ENCODE data around the gene PCNX2.

The PCNX2 gene

DNA sequence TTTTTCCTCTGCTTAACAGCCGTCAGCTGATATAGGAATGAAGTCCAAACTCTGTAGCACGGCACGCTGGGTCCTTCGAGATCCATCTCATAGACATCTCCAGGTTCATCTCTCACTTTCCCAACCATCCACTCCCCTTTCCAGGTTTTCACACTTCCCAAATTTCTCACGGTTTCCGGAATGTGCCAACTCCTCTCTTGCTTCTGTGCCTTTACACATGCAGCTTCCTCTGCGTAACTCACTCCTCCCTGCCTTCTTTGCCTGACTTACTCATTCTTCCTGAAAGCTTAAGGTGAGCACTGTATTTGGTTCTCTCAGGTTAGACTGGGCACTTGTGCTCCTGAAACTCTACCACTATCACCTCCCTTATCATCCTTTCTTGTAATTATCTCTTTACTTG is 168.4 kb downstream of the PCNX2 start:
- no peak overlapping the region for H3K4me3 ChIP-seq (ENCODE audit: low read depth, low read length)
- in situ Hi-C loops (cut with HindIII; ENCODE audit: low sequenced_read_pairs): no loop called here
- TF ChIP-seq, protein P1, sequence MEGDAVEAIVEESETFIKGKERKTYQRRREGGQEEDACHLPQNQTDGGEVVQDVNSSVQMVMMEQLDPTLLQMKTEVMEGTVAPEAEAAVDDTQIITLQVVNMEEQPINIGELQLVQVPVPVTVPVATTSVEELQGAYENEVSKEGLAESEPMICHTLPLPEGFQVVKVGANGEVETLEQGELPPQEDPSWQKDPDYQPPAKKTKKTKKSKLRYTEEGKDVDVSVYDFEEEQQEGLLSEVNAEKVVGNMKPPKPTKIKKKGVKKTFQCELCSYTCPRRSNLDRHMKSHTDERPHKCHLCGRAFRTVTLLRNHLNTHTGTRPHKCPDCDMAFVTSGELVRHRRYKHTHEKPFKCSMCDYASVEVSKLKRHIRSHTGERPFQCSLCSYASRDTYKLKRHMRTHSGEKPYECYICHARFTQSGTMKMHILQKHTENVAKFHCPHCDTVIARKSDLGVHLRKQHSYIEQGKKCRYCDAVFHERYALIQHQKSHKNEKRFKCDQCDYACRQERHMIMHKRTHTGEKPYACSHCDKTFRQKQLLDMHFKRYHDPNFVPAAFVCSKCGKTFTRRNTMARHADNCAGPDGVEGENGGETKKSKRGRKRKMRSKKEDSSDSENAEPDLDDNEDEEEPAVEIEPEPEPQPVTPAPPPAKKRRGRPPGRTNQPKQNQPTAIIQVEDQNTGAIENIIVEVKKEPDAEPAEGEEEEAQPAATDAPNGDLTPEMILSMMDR (IDR thresholded peaks at IDR 0.05; ENCODE audit: low read depth, low read length): no peak
- DNase-seq (ENCODE audit: low read depth, low spot score): no peak

DNA sequence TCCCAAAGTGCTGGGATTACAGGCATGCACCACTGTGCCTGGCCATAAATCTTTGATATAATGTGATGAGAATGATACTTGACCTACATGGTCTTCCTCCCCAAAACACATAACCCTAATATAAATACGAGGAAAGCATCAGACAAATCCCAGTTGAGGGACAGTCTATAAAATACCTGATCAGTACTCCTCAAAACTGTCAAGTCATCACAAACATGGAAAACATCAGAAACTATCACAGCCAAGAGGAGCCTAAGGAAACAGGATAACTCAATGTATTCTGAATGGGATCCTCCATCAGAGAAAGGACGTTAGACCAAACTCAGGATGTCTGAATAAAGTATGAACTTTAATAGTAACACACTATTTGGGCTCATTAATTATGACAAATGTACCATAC is 172.7 kb downstream of the PCNX2 start:
- TF ChIP-seq, protein P1 (IDR thresholded peaks at IDR 0.05; ENCODE audit: low read depth, low read length): no peak
- no peak for DNase-seq (ENCODE audit: low read depth, low spot score)
- H3K4me3 ChIP-seq (ENCODE audit: low read depth, low read length): no peak overlapping the region
- in situ Hi-C loops (cut with HindIII; ENCODE audit: low sequenced_read_pairs): no loop called here

DNA sequence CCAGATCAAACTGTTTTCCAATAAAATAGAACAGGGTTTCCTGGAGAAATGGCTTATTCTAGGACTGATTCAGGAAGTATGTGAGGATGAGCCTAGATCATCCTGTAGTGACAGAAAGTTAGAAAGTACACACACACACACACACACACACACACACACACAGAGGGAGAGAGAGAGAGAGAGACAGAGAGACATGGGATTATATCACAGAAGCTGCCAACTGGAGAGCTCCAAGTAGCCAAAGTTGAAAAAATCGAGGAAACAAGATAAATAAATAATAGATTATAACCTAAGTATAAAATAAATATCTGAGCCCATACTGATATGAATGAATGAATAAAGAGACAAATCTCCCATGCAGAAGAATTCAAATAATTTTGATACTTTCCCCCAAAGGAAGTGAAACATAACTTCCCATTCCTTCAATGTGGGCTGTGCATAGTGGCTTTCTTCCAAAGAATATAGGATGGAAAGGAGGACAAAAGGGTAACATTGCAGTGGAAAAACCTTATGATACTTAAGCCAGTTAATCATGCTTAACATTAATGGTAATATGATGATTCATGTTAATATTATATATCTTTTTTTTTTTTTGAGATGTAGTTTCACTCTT is 173.5 kb downstream of the PCNX2 start:
- TF ChIP-seq, protein P1 (IDR thresholded peaks at IDR 0.05; ENCODE audit: low read depth, low read length): no peak
- DNase-seq (ENCODE audit: low read depth, low spot score): peak; percentile 50
- H3K4me3 ChIP-seq (ENCODE audit: low read depth, low read length): no peak overlapping the region
- in situ Hi-C loops (cut with HindIII; ENCODE audit: low sequenced_read_pairs): no loop called here

DNA sequence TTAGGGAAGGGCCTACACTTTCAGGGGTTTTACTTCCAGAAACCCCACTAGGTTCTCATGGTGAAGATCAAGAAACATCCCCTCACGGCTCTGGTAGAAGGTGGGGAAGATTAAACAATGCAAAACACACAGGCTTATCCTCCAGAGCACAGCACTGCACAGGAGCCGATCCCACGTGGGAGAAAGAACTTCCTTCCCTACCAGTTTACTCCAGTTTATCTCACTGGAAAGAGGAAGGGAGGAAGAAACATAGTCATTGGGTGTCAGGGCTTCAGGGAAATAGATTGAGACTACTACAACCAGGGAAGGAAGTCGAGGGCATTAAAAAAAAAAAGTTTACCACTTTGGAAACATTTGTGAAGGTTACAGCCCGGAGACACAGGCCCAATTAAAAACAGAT is 180.7 kb downstream of the PCNX2 start:
- in situ Hi-C loops (cut with HindIII; ENCODE audit: low sequenced_read_pairs): no loop called here
- DNase-seq (ENCODE audit: low read depth, low spot score): no peak
- TF ChIP-seq, protein P1 (IDR thresholded peaks at IDR 0.05; ENCODE audit: low read depth, low read length): no peak
- no peak overlapping the region for H3K4me3 ChIP-seq (ENCODE audit: low read depth, low read length)

DNA sequence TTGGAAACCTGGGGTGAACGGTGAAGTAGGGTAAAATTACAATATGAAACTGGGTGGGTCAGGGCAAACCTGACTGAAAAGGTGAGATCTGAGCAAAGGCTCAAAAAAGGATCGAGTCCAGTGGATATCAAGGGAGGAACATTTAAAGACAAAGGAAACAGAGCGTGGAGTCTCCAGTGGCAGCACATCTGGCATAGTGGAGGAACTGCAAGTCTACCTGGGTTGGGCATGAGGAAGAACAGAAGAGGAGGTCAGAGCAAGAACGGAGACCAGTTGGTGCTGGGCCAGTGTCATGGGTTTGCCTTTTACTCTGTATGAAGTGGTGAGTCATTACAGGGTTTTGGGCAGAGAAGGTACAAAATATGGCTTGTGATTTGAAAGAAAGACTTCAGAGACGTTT is 181.4 kb downstream of the PCNX2 start:
- no peak overlapping the region for H3K4me3 ChIP-seq (ENCODE audit: low read depth, low read length)
- DNase-seq (ENCODE audit: low read depth, low spot score): peak; percentile 53
- TF ChIP-seq, protein P1 (IDR thresholded peaks at IDR 0.05; ENCODE audit: low read depth, low read length): no peak
- in situ Hi-C loops (cut with HindIII; ENCODE audit: low sequenced_read_pairs): no loop called here

DNA sequence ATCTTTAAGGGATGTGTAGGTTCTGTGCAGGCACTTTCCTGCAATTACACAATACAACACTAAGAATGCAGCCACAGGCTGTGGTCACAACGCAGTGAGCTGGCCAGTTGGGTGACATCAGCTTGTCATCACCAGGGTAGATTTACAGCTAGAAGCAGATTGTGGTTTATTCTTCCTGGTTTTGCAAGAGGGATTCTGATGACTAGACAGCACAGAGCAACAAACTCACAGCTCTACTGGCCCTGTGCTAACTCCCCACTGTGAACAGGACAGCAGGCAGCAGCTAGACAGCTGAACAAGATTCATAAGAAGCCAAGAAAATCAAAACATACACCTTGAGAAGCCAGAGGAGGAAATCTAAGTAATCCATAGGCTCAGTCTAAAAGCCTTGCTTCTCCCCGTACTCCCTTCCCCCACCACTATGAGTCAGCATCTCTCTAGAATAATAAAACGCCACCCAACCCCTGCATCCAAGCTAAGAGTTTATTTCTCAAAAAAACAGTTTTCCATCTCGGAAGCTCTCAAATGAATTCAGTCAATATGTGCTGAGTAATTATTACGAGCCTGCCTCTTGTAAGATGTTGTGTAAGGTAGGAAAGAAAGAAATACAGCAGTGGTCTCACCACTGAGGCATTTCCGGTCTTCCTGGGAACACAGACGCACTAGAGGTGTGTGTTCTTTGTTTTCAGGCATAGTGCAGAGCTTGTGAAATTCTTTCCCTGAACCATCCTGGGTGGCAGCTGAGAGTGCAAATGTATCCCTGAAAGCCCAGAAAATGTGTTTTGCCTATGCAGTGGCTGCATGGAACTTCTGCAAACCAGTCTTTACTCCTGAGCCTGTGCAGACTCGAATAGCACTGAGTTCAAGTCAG is 182.3 kb downstream of the PCNX2 start:
- TF ChIP-seq, protein P1 (IDR thresholded peaks at IDR 0.05; ENCODE audit: low read depth, low read length): no peak
- H3K4me3 ChIP-seq (ENCODE audit: low read depth, low read length): peak overlapping the region; percentile 1
- DNase-seq (ENCODE audit: low read depth, low spot score): peak; percentile 99

More for the DNA sequence above, 182.3 kb downstream of the PCNX2 start:
- in situ Hi-C loops (cut with HindIII; ENCODE audit: low sequenced_read_pairs): no loop called here
